Ureter (tissue), 1 donor: ENCODE measurements around the gene WARS2. TPM values are rescaled to one million over a fixed set of nuclear protein-coding genes. Genes with fewer than 3 reads are reported as not detected.

Experiments used
- DNase-seq: peaks from one replicate; pipeline ENCODE4 v3.0.0-alpha.2; 2020; ENCODE audit warnings: low spot score
- total RNA-seq: library from RNA; stranded (reverse); gene quantifications from one replicate; pipeline ENCODE4 v1.2.4, GENCODE V29; 2023
- donor health status: DM: yes; HTN: yes; CAD: no.

WARS2 gene
- total RNA-seq, 1 donor from 2014 or later, result 18.7 TPM

DNA sequence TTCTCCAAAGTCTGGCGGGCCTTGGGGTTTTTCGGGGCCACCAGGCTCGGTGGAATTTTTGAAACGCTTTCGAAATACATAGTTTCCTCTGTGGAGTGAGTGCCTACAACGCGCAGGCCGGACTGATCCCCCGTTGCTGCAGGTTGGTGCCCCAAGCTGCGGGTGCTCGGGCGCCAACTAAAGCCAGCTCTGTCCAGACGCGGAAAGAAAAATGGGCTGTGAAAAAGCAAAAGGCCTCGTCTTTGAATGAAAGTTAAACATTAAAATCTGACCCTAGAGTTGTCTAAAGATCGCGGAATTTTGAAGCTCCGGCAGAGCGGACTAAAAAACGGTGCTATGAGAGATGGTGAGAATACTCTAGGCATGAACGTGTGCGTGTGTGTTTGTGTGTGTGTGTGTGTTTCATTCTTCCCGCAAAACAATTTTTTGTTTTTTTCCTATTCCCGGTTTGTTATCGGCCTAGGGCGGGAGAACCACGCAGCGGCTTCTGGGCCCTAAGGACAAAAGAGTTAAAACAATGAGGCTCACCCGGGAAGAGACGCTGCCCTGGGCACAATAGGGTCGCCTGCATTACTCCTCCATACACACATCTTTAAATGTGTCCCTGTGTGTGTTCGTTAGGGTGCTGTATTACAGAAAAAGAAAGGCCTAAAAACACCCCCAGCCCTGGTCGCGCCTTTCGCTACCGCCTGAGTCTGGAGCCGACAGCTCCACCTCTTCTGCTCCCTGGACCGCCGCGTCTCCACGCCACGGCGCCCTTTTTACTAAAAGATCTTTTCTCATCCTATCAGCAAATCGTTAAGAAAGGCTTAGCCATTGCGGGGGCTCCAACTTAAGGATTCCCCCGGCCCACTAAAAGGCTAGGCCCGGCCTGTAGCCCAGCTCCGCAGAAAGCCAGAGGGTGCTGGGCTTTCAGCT is 155.5 kb downstream of the WARS2 start:
- no peak for DNase-seq

DNA sequence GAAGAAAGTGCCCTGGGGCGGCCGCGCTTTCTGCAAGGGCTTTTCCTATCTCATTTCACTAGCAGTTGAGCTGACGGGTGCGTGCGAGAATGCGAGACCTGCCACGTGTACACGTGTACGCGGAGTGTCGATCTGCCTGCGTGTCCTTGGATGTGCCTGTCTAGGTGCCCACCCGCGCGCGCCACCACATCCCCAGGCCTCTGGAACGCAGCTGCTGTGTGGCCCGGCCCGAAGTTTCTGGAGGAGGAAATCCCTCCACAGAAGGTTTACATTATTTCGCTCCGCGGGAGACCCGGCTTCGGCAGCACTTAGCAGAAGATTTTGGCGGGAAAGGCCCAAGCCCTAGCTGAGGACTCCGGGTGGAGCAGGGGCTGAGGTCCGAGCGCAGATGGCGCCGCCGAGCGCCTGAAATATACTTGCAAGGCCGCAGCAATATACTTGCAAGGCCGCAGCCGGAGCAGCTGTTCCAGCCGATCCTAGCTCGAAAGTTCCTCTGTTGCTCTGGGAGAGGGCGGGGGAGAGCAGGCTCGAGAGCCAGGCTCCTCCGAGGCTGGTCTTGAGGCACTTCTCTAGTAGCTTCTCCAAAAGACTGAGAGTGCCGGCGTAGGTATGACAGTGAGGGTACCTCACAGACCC is 156.2 kb downstream of the WARS2 start:
- peak; percentile 45 for DNase-seq

- DNase-seq, result no peak
These were observed 156.9 kb downstream of the WARS2 start for GRCh38 chr1:118983558-118984041.

GRCh38 chr1:118982821-118983557 is 157.5 kb downstream of the WARS2 start:
- no peak for DNase-seq

- no peak for DNase-seq
These were observed 158.2 kb downstream of the WARS2 start for GRCh38 chr1:118982266-118982665.

DNA sequence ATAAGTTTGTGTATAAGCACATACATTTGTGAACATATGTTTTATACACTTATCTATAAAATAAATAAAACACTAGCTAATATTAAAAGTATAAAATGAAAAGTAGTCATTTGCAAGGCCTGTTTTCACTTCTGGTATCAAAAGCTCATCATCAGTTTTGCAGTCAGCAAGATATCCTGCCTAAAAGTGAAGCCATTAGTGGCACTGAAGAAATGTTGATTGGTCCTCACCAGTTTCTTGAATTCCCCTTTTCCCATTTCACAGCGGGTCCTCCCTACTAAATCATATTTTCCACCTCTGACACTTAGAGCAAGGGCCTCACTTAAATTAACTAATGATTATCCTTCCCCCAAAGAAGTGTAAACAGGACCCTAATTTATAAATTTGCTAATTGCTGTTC is 159.0 kb downstream of the WARS2 start:
- no peak for DNase-seq

Other genes with a start within 250 kb of the WARS2 start
- gene TBX15, start 152.3 kb downstream of the WARS2 start, total RNA-seq, result not detected
- 0.23 TPM for gene HAO2, start 228.1 kb upstream of the WARS2 start, total RNA-seq